WTC11 (cell line): ENCODE data around the gene TAF4. TPM values are rescaled to one million over a fixed set of nuclear protein-coding genes. Genes with fewer than 3 reads are reported as not detected.

Experiments used
- ATAC-seq: fragments of 200-7000 bp; cut with Tn5 transposase; 2 replicates; pipeline ENCODE4 v1.10.0; 2021; ENCODE audit warnings: mild to moderate bottlenecking, moderate library complexity
- CTCF ChIA-PET: fragments of 300-600 bp; sonication (Branson Sonifier 250); formaldehyde crosslinking; loops from one replicate; lab custom pipeline; 2021; ENCODE audit warnings: antibody characterized with exemption; lab: Charles Lee
- POLR2A ChIA-PET: fragments of 350-600 bp; sonication (Branson Sonifier 250); formaldehyde crosslinking; loops from one replicate; lab custom pipeline; 2021; ENCODE audit warnings: antibody characterized with exemption; lab: Charles Lee
- DNase-seq: peaks from one replicate; pipeline ENCODE4 v3.0.0; 2021; ENCODE audit warnings: low spot score
- H3K27ac Mint-ChIP-seq: 2 replicates; pipeline ENCODE4 v1.8.0; 2021; ENCODE audit warnings: mixed read lengths
- H3K27me3 Mint-ChIP-seq: 2 replicates; pipeline ENCODE4 v1.8.0; 2021; ENCODE audit warnings: low read depth, mild to moderate bottlenecking, moderate library complexity, mixed read lengths
- H3K36me3 Mint-ChIP-seq: 2 replicates; pipeline ENCODE4 v1.8.0; 2021; ENCODE audit warnings: mixed read lengths
- H3K4me1 Mint-ChIP-seq: 2 replicates; pipeline ENCODE4 v1.8.0; 2022; ENCODE audit warnings: mixed read lengths
- H3K4me3 Mint-ChIP-seq: 2 replicates; pipeline ENCODE4 v1.8.0; 2021; ENCODE audit warnings: mild to moderate bottlenecking, moderate library complexity, mixed read lengths
- H3K9me3 Mint-ChIP-seq: 2 replicates; pipeline ENCODE4 v1.8.0; 2021; ENCODE audit warnings: mixed read lengths
- AFF4 ChIP-seq: sonication (generic); formaldehyde crosslinking; IDR thresholded peaks from 2 replicates; pipeline ENCODE4 v1.8.1; 2023; ENCODE audit warnings: mild to moderate bottlenecking, missing genetic modification reagents, borderline replicate concordance
- E2F5 ChIP-seq: sonication (generic); formaldehyde crosslinking; IDR thresholded peaks from 2 replicates; pipeline ENCODE4 v1.8.1; 2022; ENCODE audit warnings: mild to moderate bottlenecking, moderate library complexity, missing genetic modification reagents
- ESRRA ChIP-seq: sonication (generic); formaldehyde crosslinking; IDR thresholded peaks from 2 replicates; pipeline ENCODE4 v1.8.1; 2022; ENCODE audit warnings: mild to moderate bottlenecking, missing genetic modification reagents, borderline replicate concordance
- FOXK1 ChIP-seq: sonication (generic); formaldehyde crosslinking; IDR thresholded peaks from 2 replicates; pipeline ENCODE4 v1.8.0; 2022; ENCODE audit warnings: mild to moderate bottlenecking, moderate library complexity, missing genetic modification reagents
- GRHL2 ChIP-seq: fragments of 250-450 bp; sonication (Bioruptor Pico); IDR thresholded peaks from 2 replicates; pipeline ENCODE4 v1.8.0; 2022; ENCODE audit warnings: mild to moderate bottlenecking, moderate library complexity; ENCODE audit not compliant: insufficient replicate concordance, severe bottlenecking
- HMGA2 ChIP-seq: fragments of 250-450 bp; sonication (Bioruptor Pico); IDR thresholded peaks from 2 replicates; pipeline ENCODE4 v1.4.0; 2021; ENCODE audit warnings: mild to moderate bottlenecking, moderate library complexity
- JAZF1 ChIP-seq: fragments of 250-450 bp; sonication (Bioruptor Pico); IDR thresholded peaks from 2 replicates; pipeline ENCODE4 v1.9.0; 2021; ENCODE audit warnings: moderate library complexity, mild to moderate bottlenecking, inconsistent platforms
- JUN ChIP-seq: sonication (generic); formaldehyde crosslinking; IDR thresholded peaks from 2 replicates; pipeline ENCODE4 v1.8.0; 2023; ENCODE audit warnings: mild to moderate bottlenecking, missing genetic modification reagents
- MXD4 ChIP-seq: fragments of 250-450 bp; sonication (Bioruptor Pico); IDR thresholded peaks from 2 replicates; pipeline ENCODE4 v1.8.0; 2021; ENCODE audit warnings: mild to moderate bottlenecking, moderate library complexity, borderline replicate concordance
- OVOL2 ChIP-seq: fragments of 250-450 bp; sonication (Bioruptor Pico); IDR thresholded peaks from 2 replicates; pipeline ENCODE4 v1.9.0; 2021; ENCODE audit warnings: mild to moderate bottlenecking, borderline replicate concordance
- PRDM15 ChIP-seq: sonication (generic); formaldehyde crosslinking; IDR thresholded peaks from 2 replicates; pipeline ENCODE4 v1.8.0; 2022; ENCODE audit warnings: missing genetic modification reagents
- RELA ChIP-seq: sonication (generic); formaldehyde crosslinking; IDR thresholded peaks from 2 replicates; pipeline ENCODE4 v1.8.1; 2022; ENCODE audit warnings: missing genetic modification reagents, mild to moderate bottlenecking, borderline replicate concordance
- SMAD3 ChIP-seq: sonication (generic); formaldehyde crosslinking; IDR thresholded peaks from 2 replicates; pipeline ENCODE4 v1.8.0; 2022; ENCODE audit warnings: missing genetic modification reagents, mild to moderate bottlenecking, borderline replicate concordance
- ZNF121 ChIP-seq: sonication (generic); formaldehyde crosslinking; IDR thresholded peaks from 2 replicates; pipeline ENCODE4 v1.8.0; 2023; ENCODE audit warnings: missing genetic modification reagents
- ZNF138 ChIP-seq: sonication (generic); formaldehyde crosslinking; conservative IDR thresholded peaks from 2 replicates; pipeline ENCODE4 v1.8.1; 2022; ENCODE audit warnings: mild to moderate bottlenecking, moderate library complexity, missing genetic modification reagents
- ZNF671 ChIP-seq: fragments of 250-450 bp; sonication (Bioruptor Pico); IDR thresholded peaks from 2 replicates; pipeline ENCODE4 v1.8.0; 2021; ENCODE audit warnings: mild to moderate bottlenecking
- total RNA-seq: library from RNA; stranded (reverse); gene quantifications from 3 replicates; pipeline ENCODE4 v1.2.3, GENCODE V29; 2021
- TF ChIP-seq, protein P1 (sequence below): sonication (generic); formaldehyde crosslinking; IDR thresholded peaks from 2 replicates; pipeline ENCODE4 v1.8.1; 2023; ENCODE audit warnings: mild to moderate bottlenecking, missing genetic modification reagents
- TF ChIP-seq, protein P2 (sequence below): sonication (generic); formaldehyde crosslinking; IDR thresholded peaks from 2 replicates; pipeline ENCODE4 v1.8.0; 2022; ENCODE audit warnings: mild to moderate bottlenecking, missing genetic modification reagents

Gene TAF4
- total RNA-seq, 1 experiment from 2014 or later, result 34.4 TPM

GRCh38 chr20:61990484-61990883, 75.2 kb downstream of the TAF4 start:
- DNase-seq, result no peak
- TF ChIP-seq JUN (CRISPR knock-in tag) (no peak), GRHL2 (CRISPR knock-in tag) (no peak), OVOL2 (no peak), E2F5 (no peak), AFF4 (CRISPR knock-in tag) (no peak), ESRRA (CRISPR knock-in tag) (no peak), PRDM15 (CRISPR knock-in tag) (no peak), FOXK1 (no peak), ZNF671 (no peak), JAZF1 (CRISPR knock-in tag) (no peak), ZNF138 (no peak), RELA (no peak), HMGA2 (no peak), SMAD3 (CRISPR knock-in tag) (no peak), MXD4 (CRISPR knock-in tag) (no peak), ZNF121 (CRISPR knock-in tag) (no peak)
- TF ChIP-seq, protein P1, sequence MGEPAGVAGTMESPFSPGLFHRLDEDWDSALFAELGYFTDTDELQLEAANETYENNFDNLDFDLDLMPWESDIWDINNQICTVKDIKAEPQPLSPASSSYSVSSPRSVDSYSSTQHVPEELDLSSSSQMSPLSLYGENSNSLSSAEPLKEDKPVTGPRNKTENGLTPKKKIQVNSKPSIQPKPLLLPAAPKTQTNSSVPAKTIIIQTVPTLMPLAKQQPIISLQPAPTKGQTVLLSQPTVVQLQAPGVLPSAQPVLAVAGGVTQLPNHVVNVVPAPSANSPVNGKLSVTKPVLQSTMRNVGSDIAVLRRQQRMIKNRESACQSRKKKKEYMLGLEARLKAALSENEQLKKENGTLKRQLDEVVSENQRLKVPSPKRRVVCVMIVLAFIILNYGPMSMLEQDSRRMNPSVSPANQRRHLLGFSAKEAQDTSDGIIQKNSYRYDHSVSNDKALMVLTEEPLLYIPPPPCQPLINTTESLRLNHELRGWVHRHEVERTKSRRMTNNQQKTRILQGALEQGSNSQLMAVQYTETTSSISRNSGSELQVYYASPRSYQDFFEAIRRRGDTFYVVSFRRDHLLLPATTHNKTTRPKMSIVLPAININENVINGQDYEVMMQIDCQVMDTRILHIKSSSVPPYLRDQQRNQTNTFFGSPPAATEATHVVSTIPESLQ, result no peak
- TF ChIP-seq, protein P2, sequence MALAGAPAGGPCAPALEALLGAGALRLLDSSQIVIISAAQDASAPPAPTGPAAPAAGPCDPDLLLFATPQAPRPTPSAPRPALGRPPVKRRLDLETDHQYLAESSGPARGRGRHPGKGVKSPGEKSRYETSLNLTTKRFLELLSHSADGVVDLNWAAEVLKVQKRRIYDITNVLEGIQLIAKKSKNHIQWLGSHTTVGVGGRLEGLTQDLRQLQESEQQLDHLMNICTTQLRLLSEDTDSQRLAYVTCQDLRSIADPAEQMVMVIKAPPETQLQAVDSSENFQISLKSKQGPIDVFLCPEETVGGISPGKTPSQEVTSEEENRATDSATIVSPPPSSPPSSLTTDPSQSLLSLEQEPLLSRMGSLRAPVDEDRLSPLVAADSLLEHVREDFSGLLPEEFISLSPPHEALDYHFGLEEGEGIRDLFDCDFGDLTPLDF (CRISPR knock-in tag), result no peak
- TF ChIP-seq, all 79 proteins: peak for 0
- ATAC-seq, result no peak
- CTCF ChIA-PET, result no interaction called here
- Mint-ChIP-seq H3K4me1 (no peaks in the 10 kb centered on the region), H3K27ac (no peak overlapping the region; the same call in 1 of the 2 replicates), H3K9me3 (peaks cover 9% of the 10 kb centered on the region), H3K36me3 (peaks cover 82% of the 10 kb centered on the region), H3K4me3 (no peak overlapping the region), H3K27me3 (no peaks in the 10 kb centered on the region)
- POLR2A ChIA-PET, result no interaction called here
